Transverse colon (tissue), 4 donors: ENCODE measurements around the gene FAM234A.

ENCODE experiments used
- EP300 ChIP-seq: sonication (generic); formaldehyde crosslinking; IDR thresholded peaks from one replicate; pipeline ENCODE4 v1.6.1; 2017; ENCODE audit warnings: antibody characterized with exemption, low read depth
- POLR2A ChIP-seq: fragments of 450-650 bp; IDR thresholded peaks from one replicate; pipeline ENCODE4 v1.6.1; 2016; ENCODE audit warnings: antibody characterized with exemption, mild to moderate bottlenecking, moderate library complexity
- POLR2AphosphoS5 ChIP-seq, 3 donors: sonication (generic); formaldehyde crosslinking; IDR thresholded peaks; one replicate each; pipeline ENCODE4 v1.6.1; 2016; ENCODE audit warnings: antibody characterized with exemption in 3 of 3
- TF ChIP-seq, protein P1 (sequence below), 5 experiments: fragments of 200-600 bp in 3 of 5; fragments of 450-650 bp in 2 of 5; sonication (generic) in 3 of 5; IDR thresholded peaks; 1 replicate in 2 of 5; 2 replicates in 3 of 5; pipeline ENCODE4 v1.5.1; 2016 to 2017; ENCODE audit warnings: antibody characterized with exemption in 5 of 5, inconsistent platforms in 3 of 5, mild to moderate bottlenecking in 2 of 5, moderate library complexity in 1 of 5

DNA sequence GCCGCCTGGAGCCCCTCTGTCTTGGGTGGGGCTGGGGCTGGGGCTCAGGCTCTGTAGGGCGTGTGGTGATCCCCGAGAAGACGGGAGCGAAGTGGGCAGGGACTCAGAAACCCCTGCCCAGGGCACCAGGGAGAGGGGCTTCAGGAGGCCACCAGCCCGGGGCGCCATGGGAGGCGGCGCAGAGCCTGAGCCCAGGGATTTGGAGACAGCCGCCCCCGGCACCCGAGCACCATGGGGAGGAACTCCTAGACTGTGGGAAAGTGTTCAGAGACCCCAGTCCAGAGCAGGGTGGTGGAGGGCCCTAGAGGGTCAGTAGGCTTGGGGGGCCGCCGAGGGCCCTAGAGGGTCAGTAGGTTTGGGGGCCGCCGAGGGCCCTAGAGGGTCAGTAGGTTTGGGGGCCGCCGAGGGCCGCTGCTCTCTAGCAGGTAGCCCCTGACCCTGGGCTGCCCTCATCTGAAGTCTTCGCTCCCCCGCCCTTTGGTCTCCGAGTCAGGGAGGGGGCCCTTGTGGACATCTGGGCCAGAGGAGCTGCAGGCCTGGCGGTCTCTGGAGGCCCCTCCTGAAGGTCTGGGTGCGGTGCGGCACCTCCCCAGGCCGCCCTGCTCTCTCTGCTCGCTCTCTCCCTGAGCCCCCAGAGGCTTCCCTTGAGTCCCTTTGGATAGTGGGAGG, 46.5 kb downstream of the FAM234A start:
- TF ChIP-seq, protein P1, sequence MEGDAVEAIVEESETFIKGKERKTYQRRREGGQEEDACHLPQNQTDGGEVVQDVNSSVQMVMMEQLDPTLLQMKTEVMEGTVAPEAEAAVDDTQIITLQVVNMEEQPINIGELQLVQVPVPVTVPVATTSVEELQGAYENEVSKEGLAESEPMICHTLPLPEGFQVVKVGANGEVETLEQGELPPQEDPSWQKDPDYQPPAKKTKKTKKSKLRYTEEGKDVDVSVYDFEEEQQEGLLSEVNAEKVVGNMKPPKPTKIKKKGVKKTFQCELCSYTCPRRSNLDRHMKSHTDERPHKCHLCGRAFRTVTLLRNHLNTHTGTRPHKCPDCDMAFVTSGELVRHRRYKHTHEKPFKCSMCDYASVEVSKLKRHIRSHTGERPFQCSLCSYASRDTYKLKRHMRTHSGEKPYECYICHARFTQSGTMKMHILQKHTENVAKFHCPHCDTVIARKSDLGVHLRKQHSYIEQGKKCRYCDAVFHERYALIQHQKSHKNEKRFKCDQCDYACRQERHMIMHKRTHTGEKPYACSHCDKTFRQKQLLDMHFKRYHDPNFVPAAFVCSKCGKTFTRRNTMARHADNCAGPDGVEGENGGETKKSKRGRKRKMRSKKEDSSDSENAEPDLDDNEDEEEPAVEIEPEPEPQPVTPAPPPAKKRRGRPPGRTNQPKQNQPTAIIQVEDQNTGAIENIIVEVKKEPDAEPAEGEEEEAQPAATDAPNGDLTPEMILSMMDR (IDR thresholded peaks at IDR 0.05): no peak
- no peak for TF ChIP-seq EP300
- no peak for TF ChIP-seq POLR2A
- TF ChIP-seq POLR2AphosphoS5 (IDR thresholded peaks at IDR 0.05): no peak
